Measurements from ENCODE around the gene ARAP2. TPM values are rescaled to one million over a fixed set of nuclear protein-coding genes. Genes with fewer than 3 reads are reported as not detected.
"Not testable (repeated sequence)": the region's sequence is repeated elsewhere in the genome, so short reads cannot be mapped to it uniquely, and the experiment has no call there.

The ARAP2 gene
- total RNA-seq, 4 donors from 2014 or later, result 7.5 to 21.0 (median 7.9) TPM

DNA sequence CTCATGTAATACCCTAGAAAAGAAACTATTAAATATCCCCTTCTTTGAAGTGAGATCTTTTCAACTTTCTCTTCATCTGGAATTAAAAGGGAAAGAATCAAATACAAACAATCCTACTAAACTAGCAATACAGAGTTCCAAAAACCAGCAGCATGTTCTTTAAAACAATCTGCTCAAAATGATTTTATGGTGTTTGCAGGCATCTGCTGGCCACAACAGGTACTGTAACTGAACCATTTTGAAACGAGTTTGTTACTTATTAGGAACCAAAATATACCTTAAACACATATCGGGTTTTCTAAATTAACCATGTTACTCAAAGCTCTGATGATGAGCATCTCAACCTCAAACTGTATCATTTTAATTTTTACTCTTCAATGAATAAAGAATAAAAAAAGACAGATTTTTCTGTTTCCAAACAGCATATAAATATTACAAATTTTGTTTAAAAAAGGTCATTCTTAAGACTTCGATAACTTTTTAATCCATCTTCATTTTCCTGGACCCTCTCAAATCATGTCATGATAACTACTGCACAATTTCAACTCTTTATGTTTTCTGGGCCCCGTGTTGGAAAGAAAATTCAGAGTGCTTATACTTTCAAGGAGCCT is 56.5 kb downstream of the ARAP2 start:
- WGBS, result 52% methylated on average over 4 of the region's 4 CpGs
- no peaks in the 10 kb centered on the region for H3K9me3 ChIP-seq
- DNase-seq (ENCODE audit: extremely low spot score), result no peak
- H3K4me1 ChIP-seq, result no peaks in the 10 kb centered on the region
- H3K27me3 ChIP-seq, result no peaks in the 10 kb centered on the region
- H3K36me3 ChIP-seq, result no peaks in the 10 kb centered on the region
- no peak overlapping the region for H3K27ac ChIP-seq (replicated peaks in 1 of 4)
- no peak overlapping the region for H3K4me3 ChIP-seq
- TF ChIP-seq, protein P1, sequence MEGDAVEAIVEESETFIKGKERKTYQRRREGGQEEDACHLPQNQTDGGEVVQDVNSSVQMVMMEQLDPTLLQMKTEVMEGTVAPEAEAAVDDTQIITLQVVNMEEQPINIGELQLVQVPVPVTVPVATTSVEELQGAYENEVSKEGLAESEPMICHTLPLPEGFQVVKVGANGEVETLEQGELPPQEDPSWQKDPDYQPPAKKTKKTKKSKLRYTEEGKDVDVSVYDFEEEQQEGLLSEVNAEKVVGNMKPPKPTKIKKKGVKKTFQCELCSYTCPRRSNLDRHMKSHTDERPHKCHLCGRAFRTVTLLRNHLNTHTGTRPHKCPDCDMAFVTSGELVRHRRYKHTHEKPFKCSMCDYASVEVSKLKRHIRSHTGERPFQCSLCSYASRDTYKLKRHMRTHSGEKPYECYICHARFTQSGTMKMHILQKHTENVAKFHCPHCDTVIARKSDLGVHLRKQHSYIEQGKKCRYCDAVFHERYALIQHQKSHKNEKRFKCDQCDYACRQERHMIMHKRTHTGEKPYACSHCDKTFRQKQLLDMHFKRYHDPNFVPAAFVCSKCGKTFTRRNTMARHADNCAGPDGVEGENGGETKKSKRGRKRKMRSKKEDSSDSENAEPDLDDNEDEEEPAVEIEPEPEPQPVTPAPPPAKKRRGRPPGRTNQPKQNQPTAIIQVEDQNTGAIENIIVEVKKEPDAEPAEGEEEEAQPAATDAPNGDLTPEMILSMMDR (IDR thresholded peaks at IDR 0.05), result peak in 1 of 3 experiments; percentile 33
- no peak for TF ChIP-seq POLR2AphosphoS5 (IDR thresholded peaks at IDR 0.05)
- intact Hi-C loops (cut with DNase I), result no loop called here

- Histone ChIP-seq H3K27me3 (no peaks in the 10 kb centered on the region), H3K9me3 (no peaks in the 10 kb centered on the region), H3K4me1 (no peaks in the 10 kb centered on the region), H3K4me3 (no peak overlapping the region), H3K36me3 (no peaks in the 10 kb centered on the region), H3K27ac (replicated peaks in 1 of 4) (no peak overlapping the region)
- 62% methylated on average over 5 of the region's 5 CpGs for WGBS
- DNase-seq (ENCODE audit: extremely low spot score), result no peak
- intact Hi-C loops (cut with DNase I), result no loop called here
- TF ChIP-seq, protein P1 (IDR thresholded peaks at IDR 0.05), result no peak
These were observed 60.5 kb downstream of the ARAP2 start for GRCh38 chr4:36183665-36184393.

GRCh38 chr4:36183232-36183631 is 61.1 kb downstream of the ARAP2 start:
- no peaks in the 10 kb centered on the region for H3K4me1 ChIP-seq
- intact Hi-C loops (cut with DNase I), result no loop called here
- no peaks in the 10 kb centered on the region for H3K9me3 ChIP-seq
- WGBS, result 66% methylated on average over 3 of the region's 3 CpGs
- DNase-seq (ENCODE audit: extremely low spot score), result no peak
- TF ChIP-seq, protein P1 (IDR thresholded peaks at IDR 0.05), result no peak
- TF ChIP-seq POLR2AphosphoS5 (IDR thresholded peaks at IDR 0.05) (no peak), POLR2A (IDR thresholded peaks at IDR 0.05; ENCODE audit: low read depth) (no peak), EP300 (IDR thresholded peaks at IDR 0.05) (no peak)
- no peak overlapping the region for H3K27ac ChIP-seq (replicated peaks in 1 of 4)
- H3K27me3 ChIP-seq, result no peaks in the 10 kb centered on the region
- no peaks in the 10 kb centered on the region for H3K36me3 ChIP-seq
- no peak overlapping the region for H3K4me3 ChIP-seq

GRCh38 chr4:36182315-36182714 is 62.0 kb downstream of the ARAP2 start:
- H3K36me3 ChIP-seq; intact Hi-C loops (cut with DNase I); H3K4me1 ChIP-seq; H3K27me3 ChIP-seq; H3K9me3 ChIP-seq; DNase-seq (ENCODE audit: extremely low spot score); H3K4me3 ChIP-seq; H3K27ac ChIP-seq (replicated peaks in 1 of 4): not testable (repeated sequence)
- WGBS, result 93% methylated on average over 9 of the region's 9 CpGs

DNA sequence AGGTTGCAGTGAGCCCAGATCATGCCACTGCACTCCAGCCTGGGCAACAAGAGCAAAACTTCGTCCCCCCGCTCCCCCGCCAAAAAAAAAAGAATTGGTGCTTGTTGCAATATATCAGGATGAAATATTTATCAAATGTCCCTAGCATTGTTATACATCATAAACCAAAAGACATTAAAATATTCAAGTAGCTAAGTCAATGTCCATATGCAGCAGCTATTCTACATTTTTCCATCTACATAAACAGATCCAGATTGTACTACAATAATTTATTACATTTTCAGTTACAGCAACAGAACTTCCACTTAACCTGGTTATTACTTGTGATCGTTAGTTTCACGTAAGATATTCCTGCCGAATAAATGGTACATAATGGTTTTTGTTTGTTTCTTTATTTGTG is 64.1 kb downstream of the ARAP2 start:
- DNase-seq (ENCODE audit: extremely low spot score), result no peak
- Histone ChIP-seq H3K4me1 (no peaks in the 10 kb centered on the region), H3K36me3 (no peaks in the 10 kb centered on the region), H3K9me3 (no peaks in the 10 kb centered on the region), H3K4me3 (no peak overlapping the region), H3K27me3 (no peaks in the 10 kb centered on the region), H3K27ac (replicated peaks in 1 of 4) (no peak overlapping the region)
- 96% methylated on average over 6 of the region's 6 CpGs for WGBS
- TF ChIP-seq EP300 (IDR thresholded peaks at IDR 0.05) (no peak), POLR2A (IDR thresholded peaks at IDR 0.05; ENCODE audit: low read depth) (no peak), POLR2AphosphoS5 (IDR thresholded peaks at IDR 0.05) (no peak)
- TF ChIP-seq, protein P1 (IDR thresholded peaks at IDR 0.05), result no peak
- intact Hi-C loops (cut with DNase I), result no loop called here
